Skeletal muscle satellite cell (primary cell): ENCODE results near the gene BMF.
A peak's percentile ranks its signal among the peaks of the same experiment; 100 is the strongest.
"Not testable (repeated sequence)": the region's sequence is repeated elsewhere in the genome, so short reads cannot be mapped to it uniquely, and the experiment has no call there.

Experiments
- H3K27me3 ChIP-seq: 2 replicates; pipeline ENCODE4 v1.7.0; 2013; ENCODE audit warnings: low read length; ENCODE audit not compliant: control insufficient read depth, insufficient read depth
- H3K36me3 ChIP-seq: 2 replicates; pipeline ENCODE4 v1.7.0; 2013; ENCODE audit warnings: mild to moderate bottlenecking, control low read depth, low read length; ENCODE audit not compliant: insufficient read depth
- H3K4me1 ChIP-seq: 2 replicates; pipeline ENCODE4 v1.7.0; 2013; ENCODE audit warnings: low read length; ENCODE audit not compliant: control insufficient read depth, insufficient read depth
- H3K4me2 ChIP-seq: 2 replicates; pipeline ENCODE4 v1.7.0; 2013; ENCODE audit warnings: mild to moderate bottlenecking, low read length
- H3K4me3 ChIP-seq: 2 replicates; pipeline ENCODE4 v1.7.0; 2013; ENCODE audit warnings: low read length
- H3K9ac ChIP-seq: 2 replicates; pipeline ENCODE4 v1.7.0; 2013; ENCODE audit warnings: mild to moderate bottlenecking, low read depth, low read length, moderate library complexity
- H3K9me3 ChIP-seq: replicated peaks from 2 replicates; pipeline ENCODE4 v1.7.0; 2013; ENCODE audit warnings: mild to moderate bottlenecking, control low read depth, low read length

Gene BMF

DNA sequence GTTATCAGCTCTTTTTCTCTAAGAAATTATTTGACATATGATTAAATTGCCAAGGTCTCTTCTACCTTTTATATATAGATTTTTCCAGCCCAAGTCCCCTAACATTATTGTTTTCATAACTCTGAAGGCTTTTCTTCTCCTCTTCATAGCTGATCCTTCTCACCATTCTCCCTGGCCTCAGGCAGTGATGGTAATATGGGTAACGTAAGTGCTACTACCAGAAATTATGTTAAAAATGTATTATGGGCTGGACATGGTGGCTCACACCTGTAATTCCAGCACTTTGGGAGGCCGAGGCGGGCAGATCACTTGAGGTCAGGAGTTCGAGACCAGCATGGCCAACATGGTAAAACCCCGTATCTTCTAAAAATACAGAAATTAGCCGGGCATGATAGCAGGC is 29.2 kb downstream of the BMF start:
- no peak overlapping the region for H3K4me3 ChIP-seq
- no peak overlapping the region for H3K4me2 ChIP-seq
- H3K36me3 ChIP-seq: no peaks in the 10 kb centered on the region
- peaks cover 15% of the 10 kb centered on the region for H3K4me1 ChIP-seq
- H3K9me3 ChIP-seq: no peaks in the 10 kb centered on the region
- peaks cover 18% of the 10 kb centered on the region for H3K27me3 ChIP-seq
- H3K9ac ChIP-seq: no peak overlapping the region

DNA sequence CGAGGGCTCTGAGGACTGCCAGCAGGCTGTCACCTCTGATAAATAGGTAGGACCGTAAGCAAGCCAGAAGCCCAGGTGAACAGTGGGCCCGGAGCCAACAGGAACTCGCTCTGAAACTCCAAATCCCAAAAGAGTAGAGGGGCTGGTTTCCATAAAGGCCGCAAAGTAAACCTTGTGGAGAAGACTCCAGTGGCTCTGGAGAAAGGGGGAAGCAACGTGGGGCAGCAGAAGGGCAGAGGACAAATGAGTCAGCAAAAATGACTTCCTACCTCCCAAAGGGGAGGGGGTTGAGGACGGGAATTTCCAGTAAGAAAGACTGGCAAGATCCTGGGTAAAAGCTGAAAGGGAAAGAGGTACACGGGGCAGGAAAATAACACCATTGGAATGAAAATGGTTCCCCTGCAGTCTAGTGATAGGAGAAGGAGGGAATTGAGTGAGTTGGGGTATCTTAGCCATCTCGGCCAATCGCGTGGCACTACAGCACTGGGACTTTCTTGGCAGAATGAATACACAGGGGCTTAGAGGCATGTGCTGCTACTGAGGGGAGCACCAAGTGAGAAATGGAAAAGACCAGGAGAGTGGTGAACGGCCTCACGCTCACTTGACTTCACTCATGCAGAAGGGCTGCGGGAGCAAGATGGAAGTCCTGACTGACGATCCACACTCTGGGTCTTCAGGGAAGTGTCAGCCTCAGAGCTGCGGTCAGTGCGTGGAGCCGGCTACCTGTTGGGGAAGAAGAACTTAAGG is 33.2 kb downstream of the BMF start:
- H3K4me3 ChIP-seq: no peak overlapping the region
- no peak overlapping the region for H3K9ac ChIP-seq
- H3K36me3 ChIP-seq: no peaks in the 10 kb centered on the region
- H3K9me3 ChIP-seq: no peaks in the 10 kb centered on the region
- H3K27me3 ChIP-seq: no peaks in the 10 kb centered on the region
- H3K4me1 ChIP-seq: no peaks in the 10 kb centered on the region
- H3K4me2 ChIP-seq: no peak overlapping the region

DNA sequence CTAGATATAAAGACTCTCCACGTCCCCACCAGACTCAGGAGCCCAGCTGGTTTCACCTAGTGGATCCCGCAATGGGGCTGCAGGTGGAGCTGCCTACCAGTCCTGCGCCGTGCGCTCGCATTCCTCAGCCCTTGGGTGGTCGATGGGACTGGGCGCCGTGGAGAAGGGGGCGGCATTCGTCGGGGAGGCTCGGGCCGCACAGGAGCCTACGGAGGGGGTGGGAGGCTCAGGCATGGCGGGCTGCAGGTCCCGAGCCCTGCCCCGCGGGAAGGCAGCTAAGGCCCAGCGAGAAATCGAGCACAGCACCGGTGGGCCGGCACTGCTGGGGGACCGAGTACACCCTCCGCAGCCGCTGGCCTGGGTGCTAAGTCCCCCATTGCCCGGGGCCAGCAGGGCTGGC is 34.0 kb downstream of the BMF start:
- H3K9ac ChIP-seq, H3K4me2 ChIP-seq, H3K27me3 ChIP-seq, H3K36me3 ChIP-seq, H3K9me3 ChIP-seq, H3K4me3 ChIP-seq, H3K4me1 ChIP-seq: not testable (repeated sequence)

DNA sequence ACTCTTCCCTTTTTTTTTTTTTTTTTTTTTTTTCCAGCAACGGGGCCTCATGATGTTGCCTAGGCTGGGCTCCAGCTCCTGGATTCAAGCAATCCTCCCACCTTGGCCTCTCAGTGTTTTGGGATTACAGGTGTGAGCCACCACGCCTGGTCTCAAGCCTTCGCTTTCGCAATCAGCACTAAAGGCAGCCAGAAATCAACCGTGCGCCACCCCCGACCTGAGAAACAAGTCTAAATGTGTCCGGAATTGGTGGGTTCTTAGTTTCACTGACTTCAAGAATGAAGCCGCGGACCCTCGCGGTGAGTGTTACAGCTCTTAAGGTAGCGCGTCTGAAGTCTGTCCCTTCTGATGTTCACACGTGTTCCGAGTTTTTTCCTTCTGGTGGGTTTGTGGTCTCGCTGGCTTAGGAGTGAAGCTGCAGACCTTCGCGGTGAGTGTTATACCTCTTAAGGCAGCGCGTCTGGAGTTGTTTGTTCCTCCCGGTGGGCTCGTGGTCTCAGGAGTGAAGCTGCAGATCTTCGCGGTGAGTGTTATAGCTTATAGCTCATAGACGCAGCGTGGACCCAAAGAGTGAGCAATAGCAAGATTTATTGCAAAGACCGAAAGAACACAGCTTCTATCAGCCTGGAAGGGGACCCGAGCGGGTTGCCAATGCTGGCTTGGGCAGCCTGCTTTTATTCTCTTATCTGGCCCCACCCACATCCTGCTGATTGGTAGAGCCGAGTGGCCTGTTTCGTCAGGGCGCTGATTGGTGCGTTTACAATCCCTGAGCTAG is 34.8 kb downstream of the BMF start:
- not testable (repeated sequence) for H3K36me3 ChIP-seq, H3K4me3 ChIP-seq, H3K9ac ChIP-seq, H3K9me3 ChIP-seq, H3K27me3 ChIP-seq, H3K4me1 ChIP-seq, H3K4me2 ChIP-seq

DNA sequence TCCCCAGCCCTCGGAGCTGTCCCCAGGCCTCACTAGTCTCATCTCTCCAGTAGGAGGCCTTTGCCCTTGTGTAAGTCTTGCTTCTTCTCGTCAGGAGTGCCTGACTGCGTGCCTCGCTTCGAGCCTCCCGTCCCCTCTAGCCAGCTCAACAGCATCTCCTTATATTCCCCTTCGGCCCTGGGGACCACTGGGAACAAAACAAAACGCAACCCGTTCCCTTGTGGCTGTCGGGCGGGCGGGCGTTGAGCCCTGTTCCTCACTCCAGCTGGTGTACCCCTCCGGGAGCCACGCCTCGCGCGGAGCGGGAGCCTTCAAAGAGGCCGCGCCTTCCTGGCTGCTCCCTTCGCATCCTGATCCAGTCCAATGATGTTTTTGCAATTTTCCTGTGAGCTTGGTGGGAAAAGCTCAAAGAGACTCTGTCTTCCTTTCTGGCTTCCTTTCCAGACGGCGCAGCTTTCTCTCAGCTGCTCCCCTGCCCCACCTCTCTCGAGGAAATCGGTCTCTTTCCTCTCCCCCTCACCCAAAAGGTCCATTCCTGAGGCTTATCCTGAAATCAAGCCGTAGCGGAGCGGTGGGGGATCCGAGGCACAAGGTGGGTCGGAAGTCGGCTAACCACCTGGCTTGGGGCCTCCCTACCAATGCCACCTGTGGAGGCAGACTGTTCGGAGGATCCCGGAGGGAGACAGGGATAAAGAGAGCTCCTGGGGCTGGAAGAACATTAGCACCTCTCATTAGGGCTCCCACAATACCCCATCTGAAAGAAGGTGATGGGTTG is 36.3 kb downstream of the BMF start:
- peaks cover 19% of the 10 kb centered on the region for H3K4me1 ChIP-seq
- H3K9me3 ChIP-seq: no peaks in the 10 kb centered on the region
- H3K9ac ChIP-seq: no peak overlapping the region
- H3K27me3 ChIP-seq: no peaks in the 10 kb centered on the region
- peak overlapping the region; percentile 29 for H3K4me2 ChIP-seq
- H3K36me3 ChIP-seq: no peaks in the 10 kb centered on the region
- no peak overlapping the region for H3K4me3 ChIP-seq

DNA sequence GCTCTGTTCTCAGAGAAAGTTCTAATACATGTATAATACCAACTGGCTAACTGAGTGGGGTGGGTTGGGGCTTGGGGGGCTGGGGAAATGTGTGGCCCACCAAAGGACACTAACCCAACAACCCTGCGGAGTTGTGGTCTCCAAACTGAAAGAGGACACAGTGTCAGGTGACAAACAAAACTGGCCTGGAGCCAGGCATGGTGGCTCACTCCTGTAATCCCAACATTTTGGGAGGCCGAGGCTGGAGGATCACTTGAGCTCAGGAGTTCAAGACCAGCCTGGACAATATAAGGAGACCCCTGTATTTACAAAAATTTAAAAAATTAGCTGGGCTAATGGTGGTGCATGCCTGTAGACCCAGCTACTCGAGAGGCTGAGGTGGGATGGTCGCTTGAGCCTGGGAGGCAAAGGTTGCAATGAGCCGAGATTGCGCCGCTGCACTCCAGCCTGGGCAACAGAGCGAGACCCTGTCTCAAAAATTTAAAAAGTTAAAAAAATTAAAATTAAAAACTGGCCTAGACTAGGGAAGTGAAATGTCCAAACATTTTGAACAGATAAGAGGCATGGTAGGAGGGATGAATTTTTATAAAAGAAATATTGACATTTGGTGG is 38.0 kb downstream of the BMF start:
- Histone ChIP-seq H3K4me2 (no peak overlapping the region), H3K27me3 (no peaks in the 10 kb centered on the region), H3K9me3 (no peaks in the 10 kb centered on the region), H3K4me3 (no peak overlapping the region), H3K9ac (no peak overlapping the region), H3K36me3 (no peaks in the 10 kb centered on the region), H3K4me1 (peaks cover 19% of the 10 kb centered on the region)

DNA sequence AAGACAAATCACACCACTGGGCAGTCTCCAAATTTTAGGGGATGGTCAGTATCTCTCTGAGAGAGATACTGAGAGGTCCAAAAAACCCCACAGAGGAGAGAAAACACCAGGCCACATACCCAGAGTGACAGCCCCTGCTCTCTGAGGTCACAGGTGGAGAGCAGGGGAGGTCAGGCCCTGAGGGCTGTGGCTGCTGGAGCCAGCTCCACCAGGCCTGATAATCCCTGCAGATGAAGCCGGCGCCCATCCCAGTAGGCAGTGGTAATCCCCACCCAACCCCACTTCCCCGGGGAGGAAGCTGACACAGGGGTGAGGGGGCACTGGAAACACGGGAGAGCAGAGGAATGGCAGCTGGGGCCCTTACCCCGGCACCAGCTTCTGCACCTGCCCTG is 38.5 kb downstream of the BMF start:
- no peak overlapping the region for H3K4me2 ChIP-seq
- H3K4me1 ChIP-seq: peaks cover 20% of the 10 kb centered on the region
- no peaks in the 10 kb centered on the region for H3K9me3 ChIP-seq
- no peaks in the 10 kb centered on the region for H3K27me3 ChIP-seq
- H3K4me3 ChIP-seq: no peak overlapping the region
- no peak overlapping the region for H3K9ac ChIP-seq
- no peaks in the 10 kb centered on the region for H3K36me3 ChIP-seq

DNA sequence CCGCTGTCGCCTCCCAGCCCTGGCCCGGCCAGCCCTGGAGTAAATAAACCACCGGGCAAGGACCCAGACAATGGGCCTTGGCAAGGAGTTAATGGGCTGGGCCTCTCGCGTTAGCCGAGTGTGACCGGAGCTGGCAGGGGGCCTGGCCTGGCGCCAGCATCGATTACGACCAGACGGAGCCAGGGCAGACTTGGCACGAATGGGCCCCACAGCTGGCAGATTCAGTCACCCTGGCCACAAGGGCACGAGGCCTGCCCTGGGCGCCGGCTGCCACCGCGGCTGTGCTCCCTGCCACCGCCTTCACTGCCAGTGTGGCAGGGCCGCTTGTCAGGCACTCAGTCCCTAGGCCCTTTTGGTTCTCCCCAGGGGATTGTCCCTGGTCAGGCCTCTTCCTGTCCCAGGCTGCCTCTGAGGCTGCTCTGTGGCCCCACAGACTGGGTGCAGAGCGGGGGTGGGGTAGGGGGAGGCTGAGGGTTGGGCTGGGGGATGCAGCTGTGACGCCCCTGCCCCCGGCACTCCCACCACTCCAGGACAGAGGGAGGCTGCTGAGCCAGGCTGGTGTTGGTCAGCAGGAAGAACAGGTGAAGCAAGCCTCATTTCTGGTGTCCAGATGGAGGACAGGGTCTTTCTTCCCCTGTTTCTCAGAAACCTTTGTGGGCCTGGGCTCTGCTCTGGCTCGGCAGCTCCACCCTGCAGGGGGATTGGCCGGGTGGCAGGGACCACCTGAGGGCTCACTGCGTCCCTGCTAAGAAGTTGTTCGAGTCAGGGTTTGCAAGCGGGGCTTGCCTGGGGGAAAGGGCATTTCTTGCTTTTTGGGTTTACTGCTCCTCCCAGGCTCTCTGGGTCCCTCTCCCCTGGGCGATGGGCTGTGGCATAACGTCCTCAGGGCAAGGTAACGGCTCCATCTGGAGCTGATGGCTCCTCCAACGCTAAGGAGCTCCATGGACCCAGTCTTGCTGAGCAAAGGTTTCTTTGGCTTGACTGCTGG is 39.2 kb downstream of the BMF start:
- peak overlapping the region; percentile 21 for H3K4me3 ChIP-seq
- peak overlapping the region; percentile 51 for H3K9ac ChIP-seq

DNA sequence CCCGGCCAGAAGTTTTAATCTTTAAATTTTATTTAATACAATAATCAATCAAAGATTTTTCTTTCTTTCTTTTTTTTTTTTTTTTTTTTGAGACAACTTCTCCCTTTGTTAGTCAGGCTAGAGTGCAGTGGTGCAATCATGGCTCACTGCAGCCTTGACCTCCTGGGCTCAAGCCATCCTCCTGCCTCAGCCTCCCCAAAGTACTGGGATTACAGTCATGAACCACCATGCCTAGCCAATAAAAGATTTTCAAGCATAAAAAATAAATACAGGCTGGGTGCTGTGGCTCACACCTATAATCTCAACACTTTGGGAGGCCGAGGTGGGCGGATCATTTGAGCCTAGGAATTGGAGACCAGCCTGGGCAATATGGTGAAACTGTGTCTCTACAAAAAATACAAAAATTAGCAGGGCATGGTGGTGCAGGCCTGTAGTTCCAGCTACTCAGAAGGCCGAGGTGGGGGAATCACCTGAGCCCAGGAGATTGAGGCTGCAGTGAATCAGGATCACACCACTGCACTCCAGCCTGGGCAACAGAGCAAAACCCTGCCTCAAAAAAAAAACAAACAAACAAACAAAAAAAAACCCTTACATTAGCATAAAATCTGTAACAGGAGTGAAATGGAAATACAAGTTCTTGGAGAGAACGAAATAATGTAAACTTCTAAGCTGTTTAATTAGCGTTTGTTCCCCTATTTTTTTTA is 40.6 kb downstream of the BMF start:
- Histone ChIP-seq H3K36me3 (no peaks in the 10 kb centered on the region), H3K9me3 (no peaks in the 10 kb centered on the region), H3K9ac (peak overlapping the region; percentile 26), H3K4me2 (no peak overlapping the region), H3K4me3 (no peak overlapping the region), H3K4me1 (peaks cover 40% of the 10 kb centered on the region), H3K27me3 (no peaks in the 10 kb centered on the region)

More for the DNA sequence above, 39.2 kb downstream of the BMF start:
- Histone ChIP-seq H3K36me3 (no peaks in the 10 kb centered on the region), H3K27me3 (no peaks in the 10 kb centered on the region), H3K9me3 (no peaks in the 10 kb centered on the region), H3K4me2 (peak overlapping the region; percentile 54), H3K4me1 (peaks cover 26% of the 10 kb centered on the region)

DNA sequence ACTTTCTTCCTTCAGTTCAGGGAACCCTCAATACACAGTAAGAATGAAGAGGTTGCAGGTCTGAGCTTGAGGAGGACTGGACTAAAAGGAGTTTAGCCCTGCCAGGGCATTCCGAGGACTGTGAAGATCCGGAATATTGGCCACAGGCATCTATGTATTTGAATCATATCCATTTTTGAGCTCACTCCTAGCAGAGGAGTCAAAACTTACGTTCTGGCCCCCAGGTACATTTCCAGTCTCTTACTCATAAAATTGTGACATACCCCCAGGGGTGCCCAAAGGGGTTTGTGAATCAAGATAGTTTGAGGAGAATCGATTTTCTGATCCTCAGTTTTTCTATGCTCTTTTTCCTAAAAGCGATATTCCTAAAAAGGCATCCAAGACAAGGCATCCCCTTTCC is 42.1 kb downstream of the BMF start:
- Histone ChIP-seq H3K27me3 (no peaks in the 10 kb centered on the region), H3K4me3 (no peak overlapping the region), H3K9me3 (no peaks in the 10 kb centered on the region), H3K9ac (no peak overlapping the region), H3K36me3 (no peaks in the 10 kb centered on the region), H3K4me1 (peaks cover 47% of the 10 kb centered on the region), H3K4me2 (no peak overlapping the region)
